Transverse colon (tissue), 4 donors: Measurements from ENCODE around the gene CELSR2. TPM values are rescaled to one million over a fixed set of nuclear protein-coding genes. Genes with fewer than 3 reads are reported as not detected.

Experiments used
- DNase-seq: peaks from one replicate; pipeline ENCODE4 v3.0.0-alpha.2; 2019
- H3K27ac ChIP-seq, 4 donors: fragments of 200-600 bp; sonication (generic); 2 replicates each; pipeline ENCODE4 v1.5.1; 2016 to 2018; ENCODE audit warnings: inconsistent platforms in 4 of 4
- H3K27me3 ChIP-seq: fragments of 200-600 bp; sonication (generic); 2 replicates; pipeline ENCODE4 v1.5.1; 2017; ENCODE audit warnings: inconsistent platforms
- H3K36me3 ChIP-seq, 4 donors: fragments of 200-600 bp; sonication (generic); 2 replicates each; pipeline ENCODE4 v1.5.1; 2017 to 2019; ENCODE audit warnings: inconsistent platforms in 4 of 4
- H3K4me1 ChIP-seq, 4 donors: fragments of 200-600 bp; sonication (generic); 2 replicates each; pipeline ENCODE4 v1.5.1; 2017 to 2020; ENCODE audit warnings: inconsistent platforms in 4 of 4
- H3K4me3 ChIP-seq, 4 donors: fragments of 200-600 bp; sonication (generic); 1 replicate in 1 of 4; 2 replicates in 3 of 4; pipeline versions ENCODE4 v1.5.1 to v1.6.1; 2017 to 2019; ENCODE audit warnings: inconsistent platforms in 4 of 4
- H3K9me3 ChIP-seq, 2 donors: fragments of 200-600 bp; sonication (generic); 2 replicates each; pipeline ENCODE4 v1.5.1; 2017 to 2019; ENCODE audit warnings: inconsistent platforms in 2 of 2
- EP300 ChIP-seq: sonication (generic); formaldehyde crosslinking; IDR thresholded peaks from one replicate; pipeline ENCODE4 v1.6.1; 2017; ENCODE audit warnings: antibody characterized with exemption, low read depth
- POLR2A ChIP-seq: fragments of 450-650 bp; IDR thresholded peaks from one replicate; pipeline ENCODE4 v1.6.1; 2016; ENCODE audit warnings: antibody characterized with exemption, mild to moderate bottlenecking, moderate library complexity
- POLR2AphosphoS5 ChIP-seq, 3 donors: sonication (generic); formaldehyde crosslinking; IDR thresholded peaks; one replicate each; pipeline ENCODE4 v1.6.1; 2016; ENCODE audit warnings: antibody characterized with exemption in 3 of 3
- WGBS, 2 donors: methylation state at CpG; one replicate each; pipeline ENCODE4 v1.1.5; 2018; ENCODE audit warnings: low coverage in 1 of 2; 5-methylcytosine and 5-hydroxymethylcytosine counted together
- in situ Hi-C, 4 donors: fragments of 200-750 bp; cut with MboI; loops; one replicate each; pipeline versions ENCODE4 v1.15.0 to v1.15.1; 2017; ENCODE audit warnings: low sequenced_read_pairs in 3 of 4, low pct_ligation_motif_present in 1 of 4, low pct_unique_long_range_greater_than_20kb in 1 of 4
- intact Hi-C: fragments of 100-400 bp; cut with DNase I; formaldehyde crosslinking; loops from one replicate; pipeline ENCODE4 v1.15.1; 2023; ENCODE audit warnings: low total_unique reads
- total RNA-seq, 4 donors: library from RNA; depleted of rRNA; stranded (reverse); fragments of >200 nt; gene quantifications; one replicate each; pipeline ENCODE4 v1.1.0, GENCODE V29; 2016
- TF ChIP-seq, protein P1 (sequence below), 5 experiments: fragments of 200-600 bp in 3 of 5; fragments of 450-650 bp in 2 of 5; sonication (generic) in 3 of 5; IDR thresholded peaks; 1 replicate in 2 of 5; 2 replicates in 3 of 5; pipeline ENCODE4 v1.5.1; 2016 to 2017; ENCODE audit warnings: antibody characterized with exemption in 5 of 5, inconsistent platforms in 3 of 5, mild to moderate bottlenecking in 2 of 5, moderate library complexity in 1 of 5

CELSR2 gene
- total RNA-seq, 4 donors from 2014 or later, result 1.8 to 3.7 (median 3.2) TPM

GRCh38 chr1:109235137-109235536 lies 14.2 kb upstream of the CELSR2 start:
- Histone ChIP-seq H3K27me3 (no peaks in the 10 kb centered on the region), H3K4me3 (no peak overlapping the region), H3K36me3 (peaks cover 3 to 71% (median 38%) of the 10 kb centered on the region in 4 donors), H3K9me3 (no peaks in the 10 kb centered on the region), H3K27ac (no peak overlapping the region), H3K4me1 (no peaks in the 10 kb centered on the region)
- WGBS, 2 donors, result 85 to 95% methylated on average over 4 to 7 of the region's 7 CpGs
- no peak for DNase-seq
- intact Hi-C loops (no loop called here), in situ Hi-C loops (no loop called here)
- TF ChIP-seq POLR2AphosphoS5 (IDR thresholded peaks at IDR 0.05), result no peak
- no peak for TF ChIP-seq EP300
- TF ChIP-seq POLR2A, result no peak

GRCh38 chr1:109237512-109237911 lies 11.8 kb upstream of the CELSR2 start:
- Histone ChIP-seq H3K27ac (no peak overlapping the region), H3K36me3 (peaks cover 0 to 50% (median 27%) of the 10 kb centered on the region in 4 donors), H3K27me3 (peaks cover 8% of the 10 kb centered on the region), H3K4me3 (no peak overlapping the region), H3K9me3 (no peaks in the 10 kb centered on the region), H3K4me1 (peaks cover 11 to 14% (median 13%) of the 10 kb centered on the region in 4 donors)
- intact Hi-C loops, result no loop called here
- TF ChIP-seq POLR2A (no peak), POLR2AphosphoS5 (IDR thresholded peaks at IDR 0.05) (no peak), EP300 (no peak)
- TF ChIP-seq, protein P1, sequence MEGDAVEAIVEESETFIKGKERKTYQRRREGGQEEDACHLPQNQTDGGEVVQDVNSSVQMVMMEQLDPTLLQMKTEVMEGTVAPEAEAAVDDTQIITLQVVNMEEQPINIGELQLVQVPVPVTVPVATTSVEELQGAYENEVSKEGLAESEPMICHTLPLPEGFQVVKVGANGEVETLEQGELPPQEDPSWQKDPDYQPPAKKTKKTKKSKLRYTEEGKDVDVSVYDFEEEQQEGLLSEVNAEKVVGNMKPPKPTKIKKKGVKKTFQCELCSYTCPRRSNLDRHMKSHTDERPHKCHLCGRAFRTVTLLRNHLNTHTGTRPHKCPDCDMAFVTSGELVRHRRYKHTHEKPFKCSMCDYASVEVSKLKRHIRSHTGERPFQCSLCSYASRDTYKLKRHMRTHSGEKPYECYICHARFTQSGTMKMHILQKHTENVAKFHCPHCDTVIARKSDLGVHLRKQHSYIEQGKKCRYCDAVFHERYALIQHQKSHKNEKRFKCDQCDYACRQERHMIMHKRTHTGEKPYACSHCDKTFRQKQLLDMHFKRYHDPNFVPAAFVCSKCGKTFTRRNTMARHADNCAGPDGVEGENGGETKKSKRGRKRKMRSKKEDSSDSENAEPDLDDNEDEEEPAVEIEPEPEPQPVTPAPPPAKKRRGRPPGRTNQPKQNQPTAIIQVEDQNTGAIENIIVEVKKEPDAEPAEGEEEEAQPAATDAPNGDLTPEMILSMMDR (IDR thresholded peaks at IDR 0.05), result no peak
- WGBS, 2 donors, result 90 to 92% methylated on average over 2 to 3 of the region's 3 CpGs
- in situ Hi-C loops, result no loop called here
- no peak for DNase-seq

DNA sequence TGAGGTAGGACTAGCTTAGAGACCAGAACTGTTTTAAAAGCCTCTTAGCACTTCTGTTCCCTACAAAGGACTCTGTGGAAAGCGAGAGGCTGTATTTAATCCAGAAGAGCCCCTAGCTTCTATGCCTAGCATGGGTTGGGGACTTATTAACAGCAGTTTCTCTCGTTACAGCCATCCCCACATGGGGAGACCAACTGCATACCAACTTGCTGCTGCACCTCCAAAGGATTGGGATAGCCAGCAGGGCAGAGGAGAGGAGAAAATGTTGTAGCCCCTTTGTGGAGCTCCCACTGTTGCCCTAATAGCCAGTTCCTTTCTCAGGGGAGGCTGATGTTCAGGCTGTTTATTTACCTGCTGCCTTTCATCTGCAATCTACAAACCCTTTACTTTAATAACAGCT lies 11.0 kb upstream of the CELSR2 start:
- Histone ChIP-seq H3K9me3 (no peaks in the 10 kb centered on the region), H3K27me3 (peaks cover 9% of the 10 kb centered on the region), H3K36me3 (peaks cover 0 to 47% (median 25%) of the 10 kb centered on the region in 4 donors), H3K4me3 (no peak overlapping the region), H3K4me1 (peaks cover 11 to 14% (median 13%) of the 10 kb centered on the region in 4 donors), H3K27ac (no peak overlapping the region)
- intact Hi-C loops, result no loop called here
- in situ Hi-C loops, result no loop called here
- TF ChIP-seq, protein P1 (IDR thresholded peaks at IDR 0.05), result no peak
- TF ChIP-seq EP300 (no peak), POLR2A (no peak), POLR2AphosphoS5 (IDR thresholded peaks at IDR 0.05) (no peak)
- 92% methylated on average over 2 of the region's 2 CpGs; no CpG with 5 or more reads in 1 of the 2 donors for WGBS, 2 donors
- no peak for DNase-seq

- H3K9me3 ChIP-seq, result no peaks in the 10 kb centered on the region
- intact Hi-C loops (no loop called here), in situ Hi-C loops (no loop called here)
- no peak overlapping the region for H3K4me3 ChIP-seq
- no peak overlapping the region for H3K27ac ChIP-seq
- no peak for DNase-seq
- H3K36me3 ChIP-seq, result peaks cover 0 to 44% (median 24%) of the 10 kb centered on the region in 4 donors
- peaks cover 9% of the 10 kb centered on the region for H3K27me3 ChIP-seq
- 64% methylated on average over 5 of the region's 5 CpGs; no CpG with 5 or more reads in 1 of the 2 donors for WGBS, 2 donors
- H3K4me1 ChIP-seq, result peaks cover 11 to 14% (median 13%) of the 10 kb centered on the region in 4 donors
- TF ChIP-seq, protein P1 (IDR thresholded peaks at IDR 0.05), result no peak
- no peak for TF ChIP-seq POLR2AphosphoS5 (IDR thresholded peaks at IDR 0.05)
- no peak for TF ChIP-seq POLR2A
- TF ChIP-seq EP300, result no peak
Observed at GRCh38 chr1:109239047-109239408, 10.3 kb upstream of the CELSR2 start.
